NCI-H2196 (cell line): ENCODE measurements around the gene DGKZ.

Experiments
- DNase-seq: peaks from one replicate; lab custom pipeline; 2025; ENCODE audit not compliant: unreplicated experiment; lab: John Stamatoyannopoulos, UW

Gene DGKZ

GRCh38 chr11:46322759-46323158 lies 24.5 kb upstream of the DGKZ start:
- DNase-seq = no peak

- no peak for DNase-seq
These were observed 20.3 kb upstream of the DGKZ start for GRCh38 chr11:46326813-46327416.

GRCh38 chr11:46327829-46328228 lies 19.4 kb upstream of the DGKZ start:
- no peak for DNase-seq

GRCh38 chr11:46330154-46330553 lies 17.1 kb upstream of the DGKZ start:
- no peak for DNase-seq

GRCh38 chr11:46330563-46331281 lies 16.5 kb upstream of the DGKZ start:
- no peak for DNase-seq

GRCh38 chr11:46331282-46331984 lies 15.8 kb upstream of the DGKZ start:
- no peak for DNase-seq

GRCh38 chr11:46332093-46332567 lies 15.1 kb upstream of the DGKZ start:
- no peak for DNase-seq

GRCh38 chr11:46332568-46333393 lies 14.5 kb upstream of the DGKZ start:
- no peak for DNase-seq

- no peak for DNase-seq
These were observed 13.8 kb upstream of the DGKZ start for GRCh38 chr11:46333394-46333947.

GRCh38 chr11:46334211-46334610 lies 13.1 kb upstream of the DGKZ start:
- DNase-seq = no peak

- no peak for DNase-seq
These were observed 12.0 kb upstream of the DGKZ start for GRCh38 chr11:46335271-46335670.

- no peak for DNase-seq
These were observed 11.2 kb upstream of the DGKZ start for GRCh38 chr11:46335890-46336562.

GRCh38 chr11:46336563-46337180 lies 10.6 kb upstream of the DGKZ start:
- DNase-seq = no peak

GRCh38 chr11:46337626-46338345 lies 9.5 kb upstream of the DGKZ start:
- no peak for DNase-seq

GRCh38 chr11:46338636-46338987 lies 8.7 kb upstream of the DGKZ start:
- DNase-seq = no peak

GRCh38 chr11:46338988-46339666 lies 8.1 kb upstream of the DGKZ start:
- DNase-seq = no peak

- no peak for DNase-seq
These were observed 7.4 kb upstream of the DGKZ start for GRCh38 chr11:46339816-46340215.

GRCh38 chr11:46341454-46341853 lies 5.8 kb upstream of the DGKZ start:
- DNase-seq = no peak

GRCh38 chr11:46342239-46342638 lies 5.0 kb upstream of the DGKZ start:
- no peak for DNase-seq
